ENCODE measurements around the gene KCTD2.

GRCh38 chr17:75105126-75106080, 58.4 kb downstream of the KCTD2 start:
- TF ChIP-seq ATOH8 (CRISPR knock-in tag; IDR thresholded peaks at IDR 0.05; ENCODE audit: low read depth) = no peak
- TF ChIP-seq POLR2A (IDR thresholded peaks at IDR 0.05; ENCODE audit: low read length) = no peak
- peak; percentile 66 to 74 for TF ChIP-seq RAD21 (conservative IDR thresholded peaks at IDR 0.05 in 1 of 2, IDR thresholded peaks at IDR 0.05 in 1 of 2)
- TF ChIP-seq CTCF (IDR thresholded peaks at IDR 0.05) = peak; percentile 58
